Esophagus muscularis mucosa (tissue), 3 donors: Measurements from ENCODE around the gene CILP2.

Experiments used
- POLR2A ChIP-seq: fragments of 450-650 bp; IDR thresholded peaks from one replicate; pipeline ENCODE4 v1.6.1; 2017; ENCODE audit warnings: antibody characterized with exemption, moderate library complexity, mild to moderate bottlenecking, low read depth
- TF ChIP-seq, protein P1 (sequence below), 3 experiments: fragments of 200-600 bp in 2 of 3; fragments of 450-650 bp in 1 of 3; sonication (generic) in 2 of 3; IDR thresholded peaks; one replicate each; pipeline ENCODE4 v1.5.1; 2017 to 2019; ENCODE audit warnings: antibody characterized with exemption in 3 of 3, mild to moderate bottlenecking in 2 of 3, moderate library complexity in 1 of 3

GRCh38 chr19:19510432-19510831 lies 27.6 kb upstream of the CILP2 start:
- TF ChIP-seq, protein P1, sequence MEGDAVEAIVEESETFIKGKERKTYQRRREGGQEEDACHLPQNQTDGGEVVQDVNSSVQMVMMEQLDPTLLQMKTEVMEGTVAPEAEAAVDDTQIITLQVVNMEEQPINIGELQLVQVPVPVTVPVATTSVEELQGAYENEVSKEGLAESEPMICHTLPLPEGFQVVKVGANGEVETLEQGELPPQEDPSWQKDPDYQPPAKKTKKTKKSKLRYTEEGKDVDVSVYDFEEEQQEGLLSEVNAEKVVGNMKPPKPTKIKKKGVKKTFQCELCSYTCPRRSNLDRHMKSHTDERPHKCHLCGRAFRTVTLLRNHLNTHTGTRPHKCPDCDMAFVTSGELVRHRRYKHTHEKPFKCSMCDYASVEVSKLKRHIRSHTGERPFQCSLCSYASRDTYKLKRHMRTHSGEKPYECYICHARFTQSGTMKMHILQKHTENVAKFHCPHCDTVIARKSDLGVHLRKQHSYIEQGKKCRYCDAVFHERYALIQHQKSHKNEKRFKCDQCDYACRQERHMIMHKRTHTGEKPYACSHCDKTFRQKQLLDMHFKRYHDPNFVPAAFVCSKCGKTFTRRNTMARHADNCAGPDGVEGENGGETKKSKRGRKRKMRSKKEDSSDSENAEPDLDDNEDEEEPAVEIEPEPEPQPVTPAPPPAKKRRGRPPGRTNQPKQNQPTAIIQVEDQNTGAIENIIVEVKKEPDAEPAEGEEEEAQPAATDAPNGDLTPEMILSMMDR (IDR thresholded peaks at IDR 0.05) = no peak
- TF ChIP-seq POLR2A = no peak
